Activated CD4-positive, CD25-positive, alpha-beta regulatory T cell treated with anti-CD3 and anti-CD28 coated beads, Interleukin-2, amount 50 U/mL, for 24 hours (primary cell): ENCODE results near the gene MICAL2.

Experiments used
- ATAC-seq, 2 donors: fragments of 150-1000 bp; cut with Tn5 transposase; one replicate each; pipeline ENCODE4 v1.10.0; 2021; ENCODE audit warnings: mild to moderate bottlenecking in 1 of 2, moderate library complexity in 1 of 2

Gene MICAL2

GRCh38 chr11:12173111-12173510, 62.7 kb downstream of the MICAL2 start:
- no peak for ATAC-seq

- ATAC-seq = peak; percentile 63
Measured at GRCh38 chr11:12174128-12174476, 63.7 kb downstream of the MICAL2 start.

GRCh38 chr11:12174477-12175143, 64.2 kb downstream of the MICAL2 start:
- peak; percentile 80 for ATAC-seq

- ATAC-seq = peak; percentile 31 to 38
Measured at GRCh38 chr11:12175694-12176241, 65.4 kb downstream of the MICAL2 start.

- ATAC-seq = peak; percentile 1 to 4
Measured at GRCh38 chr11:12176410-12176809, 66.0 kb downstream of the MICAL2 start.

GRCh38 chr11:12177739-12178338, 67.4 kb downstream of the MICAL2 start:
- no peak for ATAC-seq

GRCh38 chr11:12179019-12179418, 68.6 kb downstream of the MICAL2 start:
- ATAC-seq = no peak

- no peak for ATAC-seq
Measured at GRCh38 chr11:12179531-12179930, 69.1 kb downstream of the MICAL2 start.

- no peak for ATAC-seq
Measured at GRCh38 chr11:12180257-12181205, 70.1 kb downstream of the MICAL2 start.

- ATAC-seq = no peak
Measured at GRCh38 chr11:12182302-12182675, 71.9 kb downstream of the MICAL2 start.

- ATAC-seq = no peak
Measured at GRCh38 chr11:12182676-12183541, 72.5 kb downstream of the MICAL2 start.

- no peak for ATAC-seq
Measured at GRCh38 chr11:12183827-12184620, 73.6 kb downstream of the MICAL2 start.

GRCh38 chr11:12184699-12185098, 74.3 kb downstream of the MICAL2 start:
- no peak for ATAC-seq

GRCh38 chr11:12185106-12185690, 74.8 kb downstream of the MICAL2 start:
- ATAC-seq = no peak

- ATAC-seq = no peak
Measured at GRCh38 chr11:12185914-12186313, 75.5 kb downstream of the MICAL2 start.

GRCh38 chr11:12186701-12187100, 76.3 kb downstream of the MICAL2 start:
- no peak for ATAC-seq

- peak; percentile 48 to 63 for ATAC-seq
Measured at GRCh38 chr11:12187399-12187798, 77.0 kb downstream of the MICAL2 start.

- peak; percentile 34 to 39 for ATAC-seq
Measured at GRCh38 chr11:12188548-12189317, 78.3 kb downstream of the MICAL2 start.

GRCh38 chr11:12189543-12190235, 79.3 kb downstream of the MICAL2 start:
- ATAC-seq = peak; percentile 71 to 75

GRCh38 chr11:12190511-12190910, 80.1 kb downstream of the MICAL2 start:
- peak in 1 of 2 donors; percentile 15 for ATAC-seq
